GM21390 (cell line): ENCODE data around the gene HCFC1R1.
"Not testable (repeated sequence)": the region's sequence is repeated elsewhere in the genome, so short reads cannot be mapped to it uniquely, and the experiment has no call there.

ENCODE experiments used
- ATAC-seq: cut with Tn5 transposase; IDR thresholded peaks from one replicate; pipeline ENCODE4 v1.9.1; 2021; ENCODE audit not compliant: unreplicated experiment

HCFC1R1 gene, protein sequence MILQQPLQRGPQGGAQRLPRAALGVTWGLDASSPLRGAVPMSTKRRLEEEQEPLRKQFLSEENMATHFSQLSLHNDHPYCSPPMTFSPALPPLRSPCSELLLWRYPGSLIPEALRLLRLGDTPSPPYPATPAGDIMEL

DNA sequence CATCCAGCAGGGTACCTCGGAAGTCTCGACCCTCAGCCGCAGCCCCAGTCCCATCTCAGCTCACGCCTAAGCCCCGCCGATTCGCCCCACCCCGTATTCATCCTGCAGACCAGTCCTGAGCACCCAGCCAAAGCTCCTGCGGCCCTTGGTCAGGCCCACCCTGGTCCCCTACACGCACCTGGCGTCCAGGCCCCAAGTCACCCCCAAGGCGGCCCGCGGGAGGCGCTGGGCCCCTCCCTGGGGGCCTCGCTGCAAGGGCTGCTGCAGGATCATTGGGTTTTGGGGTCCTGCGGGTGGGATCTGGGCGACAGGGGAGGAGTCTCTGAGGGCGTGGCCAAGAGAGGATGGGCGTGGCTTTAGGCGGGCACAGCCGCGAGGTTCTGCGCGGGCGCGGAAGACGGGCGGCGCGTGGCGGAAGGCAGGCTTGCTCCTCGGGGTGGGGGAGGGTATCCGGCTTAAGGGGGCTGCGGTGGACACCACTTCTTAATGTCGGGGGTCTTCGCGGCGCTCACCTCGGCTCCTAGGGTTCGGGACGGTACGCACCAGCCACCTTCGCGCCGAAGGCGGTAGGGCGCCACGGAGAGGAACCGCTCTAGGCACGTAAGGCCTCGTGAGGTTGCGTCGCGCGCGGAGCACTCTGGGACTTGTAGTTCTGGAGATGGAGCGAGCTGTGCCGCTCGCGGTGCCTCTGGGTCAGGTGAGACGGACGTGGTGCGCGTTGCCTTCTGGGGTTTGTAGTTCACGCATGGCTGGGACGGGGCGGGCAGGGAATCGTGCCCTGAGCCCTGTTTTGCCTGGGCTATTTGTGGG, at the start of gene HCFC1R1, which contains the start of gene THOC6:
Gene HCFC1R1 (minus strand): TSS at position 274 of the 810 bp plus-strand sequence. CDS start 1 bp downstream, at position 273.
Gene THOC6 (plus strand): TSS at position 367 of the 810 bp plus-strand sequence. CDS start 292 bp downstream, at position 659.
- ATAC-seq = peak; percentile 68

DNA sequence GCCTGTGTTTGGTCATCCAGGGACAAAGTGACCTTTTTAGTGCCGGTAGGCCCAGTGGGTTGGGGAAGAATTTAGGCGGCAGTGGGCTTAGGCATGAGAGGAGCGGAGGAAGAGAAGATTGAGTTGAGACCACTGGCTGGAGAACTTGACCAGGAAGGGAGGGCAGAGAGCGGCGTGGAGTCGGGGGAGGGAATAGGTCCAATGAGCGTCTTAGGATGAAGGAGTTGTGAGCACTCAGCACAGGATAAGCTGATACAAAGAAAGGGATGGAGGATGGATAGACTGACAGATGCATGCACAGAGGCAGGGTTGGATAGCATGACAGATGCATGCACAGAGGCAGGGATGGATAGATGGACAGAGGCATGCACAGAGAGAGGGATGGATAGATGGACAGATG, 49.7 kb upstream of the HCFC1R1 start:
- no peak for ATAC-seq

DNA sequence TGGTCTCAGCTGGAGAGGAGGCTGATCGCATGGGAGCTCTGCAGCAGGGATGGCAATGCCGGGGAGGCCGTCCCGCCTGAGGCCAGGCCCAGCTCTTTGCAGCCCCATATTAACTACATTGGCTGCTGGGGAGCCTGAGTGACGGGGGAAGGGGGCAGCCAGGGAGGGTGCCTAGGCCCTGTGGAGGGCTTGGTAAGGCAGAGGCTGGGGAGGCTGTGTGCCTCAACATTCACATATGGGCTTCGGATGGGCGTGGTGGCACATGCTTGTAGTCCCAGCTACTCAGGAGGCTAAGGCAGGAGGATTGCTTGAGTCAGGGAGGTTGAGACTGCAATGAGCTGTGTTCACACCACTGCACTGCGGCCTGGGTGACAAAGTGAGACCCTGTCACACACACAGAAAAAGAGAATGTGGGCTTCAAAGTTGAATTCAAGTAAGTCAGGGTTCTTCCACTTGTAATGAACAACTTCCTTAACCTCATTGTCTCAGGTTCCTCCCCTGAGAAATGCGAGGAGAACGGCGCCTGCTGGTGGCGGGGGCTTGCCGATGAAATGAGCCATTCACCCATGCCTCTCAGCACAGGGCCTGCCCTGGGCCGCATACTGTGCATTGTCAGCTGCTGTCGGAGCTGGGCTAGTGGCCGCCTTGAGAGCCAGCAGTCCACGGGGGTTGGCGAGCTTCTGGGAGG, 49.0 kb upstream of the HCFC1R1 start:
- ATAC-seq = not testable (repeated sequence)

DNA sequence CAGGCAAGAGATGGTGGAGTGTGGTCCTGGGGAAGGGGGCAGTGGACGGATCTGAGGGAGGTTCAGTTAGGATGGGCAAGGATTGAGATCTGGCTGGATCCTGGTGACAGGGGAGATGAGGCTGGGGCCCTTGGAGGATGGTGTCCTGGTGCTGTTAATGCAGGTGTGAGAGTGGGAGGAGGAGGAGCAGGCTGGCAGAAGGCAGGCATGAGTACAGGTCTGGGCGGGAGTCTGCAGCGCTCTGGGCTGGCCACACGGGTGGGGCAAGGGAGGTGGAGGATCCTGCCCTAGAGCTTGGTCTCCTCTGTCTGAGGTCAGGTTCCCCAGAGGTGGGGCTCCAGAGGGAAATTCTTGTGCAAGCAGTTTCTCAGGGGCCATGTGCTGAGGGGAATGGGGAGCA, 48.4 kb upstream of the HCFC1R1 start:
- not testable (repeated sequence) for ATAC-seq

DNA sequence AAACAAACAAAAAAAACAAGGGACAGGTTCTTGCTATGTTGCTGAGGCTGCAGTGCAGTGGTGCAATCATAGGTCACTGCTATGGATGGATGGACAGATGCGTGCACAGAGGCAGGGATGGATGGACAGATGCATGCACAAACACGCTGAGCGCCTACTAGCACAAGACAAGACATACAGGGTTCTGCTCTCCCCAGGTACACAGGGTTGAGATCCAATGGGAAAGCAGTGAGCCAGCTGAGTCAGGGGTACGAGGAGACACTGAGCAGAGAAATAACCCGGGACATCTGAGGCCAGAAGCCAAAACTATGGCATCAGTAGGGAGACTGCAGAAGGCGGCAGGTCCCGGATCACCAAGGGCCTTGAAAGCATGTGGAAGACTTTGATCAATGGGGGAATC, 47.9 kb upstream of the HCFC1R1 start:
- no peak for ATAC-seq

DNA sequence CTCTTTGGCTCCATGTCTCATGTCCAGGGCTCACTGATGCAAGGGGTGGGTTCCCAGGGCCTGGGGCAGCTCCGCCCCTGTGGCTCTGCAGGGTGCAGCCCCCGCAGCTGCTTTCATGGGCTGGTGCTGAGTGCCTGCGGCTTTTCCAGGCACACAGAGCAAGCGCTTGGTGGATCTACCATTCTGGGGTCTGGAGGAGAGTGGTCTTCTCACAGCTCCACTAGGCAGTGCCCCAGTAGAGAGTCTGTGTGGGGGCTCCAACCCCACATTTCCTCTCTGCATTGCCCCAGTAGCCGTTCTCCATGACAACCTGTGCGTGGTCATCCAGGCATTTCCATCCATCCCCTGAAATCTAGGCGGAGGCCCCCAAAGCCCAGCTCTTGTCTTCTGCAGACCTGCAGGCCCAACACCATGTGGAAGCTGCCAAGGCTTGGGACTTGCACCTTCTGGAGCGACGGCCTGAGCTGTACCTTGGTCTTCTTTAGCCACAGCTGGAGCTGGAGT, 46.9 kb upstream of the HCFC1R1 start:
- ATAC-seq = no peak

DNA sequence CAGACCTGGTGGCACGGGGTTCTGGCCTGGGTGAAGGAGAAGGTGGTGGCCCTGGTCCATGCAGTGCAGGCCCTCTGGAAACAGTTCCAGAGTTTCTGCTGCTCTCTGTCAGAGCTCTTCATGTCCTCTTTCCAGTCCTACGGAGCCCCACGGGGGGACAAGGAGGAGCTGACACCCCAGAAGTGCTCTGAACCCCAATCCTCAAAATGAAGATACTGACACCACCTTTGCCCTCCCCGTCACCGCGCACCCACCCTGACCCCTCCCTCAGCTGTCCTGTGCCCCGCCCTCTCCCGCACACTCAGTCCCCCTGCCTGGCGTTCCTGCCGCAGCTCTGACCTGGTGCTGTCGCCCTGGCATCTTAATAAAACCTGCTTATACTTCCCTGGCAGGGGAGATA, 45.4 kb upstream of the HCFC1R1 start:
- ATAC-seq = not testable (repeated sequence)

DNA sequence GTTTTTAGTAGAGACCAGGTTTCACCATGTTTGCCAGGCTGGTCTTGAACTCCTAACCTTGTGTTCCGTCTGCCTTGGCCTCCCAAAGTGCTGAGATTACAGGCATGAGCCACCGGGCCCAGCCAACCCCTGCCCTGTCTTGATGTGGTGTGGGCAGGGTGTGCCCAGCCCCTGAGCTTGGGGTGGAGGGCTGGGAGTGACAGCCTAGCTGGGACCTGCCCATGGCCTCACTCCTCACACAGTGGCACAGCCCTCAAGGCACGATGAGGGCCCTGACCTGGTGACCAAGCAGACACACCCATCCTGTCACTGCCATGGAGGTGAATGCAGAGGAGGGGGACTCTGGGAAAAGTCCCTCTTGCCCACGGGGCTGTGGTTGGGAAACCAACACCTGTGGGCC, 44.7 kb upstream of the HCFC1R1 start:
- ATAC-seq = no peak

DNA sequence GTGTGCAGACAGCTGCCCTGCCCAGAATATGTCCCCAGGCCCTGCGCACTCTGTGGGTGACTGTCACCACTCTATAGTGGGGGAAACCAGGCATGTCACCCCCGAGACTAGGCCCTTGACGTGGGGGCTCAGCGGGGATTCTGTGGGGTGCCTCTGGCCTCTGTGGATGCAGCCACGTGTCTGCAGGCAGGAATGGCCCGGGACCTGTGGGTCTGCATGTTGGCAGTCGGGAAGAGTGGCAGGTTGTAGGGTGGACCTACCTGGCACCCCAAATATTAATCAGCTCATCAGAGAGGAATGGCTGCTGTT, 42.7 kb upstream of the HCFC1R1 start:
- no peak for ATAC-seq

DNA sequence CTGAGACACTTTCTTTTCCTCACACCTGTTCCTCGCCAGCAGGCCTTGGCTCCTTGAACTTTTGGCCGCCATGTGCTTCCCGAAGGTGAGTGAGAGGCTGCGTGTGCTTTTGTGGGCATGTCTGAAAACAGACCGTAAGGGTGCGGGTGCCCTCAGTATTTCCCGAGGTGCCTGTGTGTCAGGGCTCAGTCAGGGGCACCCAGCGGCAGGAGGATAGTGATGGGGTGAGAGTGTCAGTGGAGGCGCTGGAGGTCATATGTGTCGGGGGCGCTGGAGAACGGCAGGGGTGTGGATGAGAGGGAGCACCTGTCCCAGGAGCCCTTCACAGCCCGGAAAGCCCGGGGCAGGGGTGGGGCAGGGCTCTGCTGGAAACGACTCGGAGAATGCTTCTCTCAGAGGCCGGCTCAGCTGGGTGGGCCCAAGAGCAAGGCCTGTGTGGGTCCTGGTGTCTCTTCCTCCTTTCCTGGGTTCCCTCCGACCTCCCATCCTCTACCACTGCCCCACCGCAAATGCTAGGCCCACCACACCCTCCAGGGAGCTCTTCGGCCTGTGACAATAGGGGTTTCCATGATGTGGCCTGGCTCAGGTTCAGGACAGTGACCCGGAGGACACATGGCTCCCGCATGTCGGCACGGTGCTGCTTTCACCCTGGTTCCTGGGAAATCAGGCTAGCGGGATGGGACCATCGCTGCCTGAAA, 42.1 kb upstream of the HCFC1R1 start:
- ATAC-seq = no peak

DNA sequence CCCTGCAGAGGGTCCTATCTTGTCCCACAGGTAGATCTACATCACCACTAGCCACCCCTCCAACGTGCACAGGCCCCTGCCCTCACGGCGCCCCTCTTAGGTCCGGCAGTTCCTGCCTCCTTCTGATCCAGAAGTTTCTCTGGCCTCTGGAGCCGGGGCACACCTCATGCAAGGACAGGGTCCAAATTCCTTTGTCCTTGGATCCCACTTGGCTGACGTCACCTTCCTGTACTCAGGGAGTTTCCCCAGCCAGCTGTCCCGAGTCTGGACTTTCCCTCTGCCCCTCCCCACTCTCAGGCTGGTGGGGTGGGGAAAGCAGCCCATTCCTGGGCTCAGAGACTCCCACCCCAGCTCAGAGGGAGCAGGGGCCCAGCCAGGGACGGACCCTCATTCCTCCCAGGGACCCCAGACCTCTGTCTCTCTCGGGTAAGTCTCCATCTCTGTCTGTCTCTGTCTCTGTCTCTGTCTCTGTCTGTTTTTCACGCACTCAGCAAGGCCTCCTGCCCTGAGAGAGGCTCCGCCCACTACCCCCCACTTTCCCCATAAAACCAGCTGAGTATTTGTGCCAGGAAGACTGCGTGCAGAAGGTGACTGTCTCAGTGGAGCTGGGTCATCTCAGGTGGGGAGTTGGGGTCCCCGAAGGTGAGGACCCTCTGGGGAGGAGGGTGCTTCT, 41.5 kb upstream of the HCFC1R1 start, which contains the start of gene IL32:
Gene IL32 (plus strand): TSS at position 572 of the 673 bp plus-strand sequence. CDS start 172 bp downstream, outside the sequence.
- no peak for ATAC-seq

DNA sequence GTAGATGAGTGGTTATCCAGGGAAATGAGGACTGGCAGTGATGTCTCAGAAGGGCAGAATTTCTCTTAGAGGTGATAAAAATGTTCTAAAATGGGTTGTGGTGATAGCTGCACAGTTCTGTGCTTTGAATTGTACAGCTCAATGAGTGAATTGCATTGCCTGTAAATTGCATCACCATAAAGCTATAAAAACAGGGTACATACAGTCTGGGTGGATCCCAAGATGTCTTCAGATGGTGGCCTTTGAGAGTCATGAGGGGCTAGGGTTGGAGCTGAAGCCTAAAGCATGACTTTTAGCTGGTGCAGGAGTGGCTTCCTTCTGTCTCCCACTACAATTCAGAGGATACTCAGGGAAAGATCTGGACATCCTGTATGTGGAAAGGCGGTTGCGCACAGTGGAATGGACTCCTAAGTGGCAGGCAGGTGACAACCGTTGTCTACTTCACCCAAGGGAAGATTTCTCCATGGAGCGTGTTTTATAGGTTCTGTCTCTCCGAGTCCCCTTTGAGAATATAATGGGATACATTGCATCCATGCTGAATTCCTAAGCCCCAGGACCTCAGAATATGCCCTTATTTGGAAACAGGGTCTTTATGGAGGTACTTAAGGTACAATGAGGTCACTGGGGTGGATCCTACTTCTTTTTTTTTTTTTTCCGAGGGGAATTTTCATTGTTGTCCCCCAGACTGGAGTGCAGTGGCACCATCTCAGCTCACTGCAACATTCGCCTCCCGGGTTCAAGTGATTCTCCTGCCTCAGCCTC, 40.1 kb upstream of the HCFC1R1 start:
- no peak for ATAC-seq

DNA sequence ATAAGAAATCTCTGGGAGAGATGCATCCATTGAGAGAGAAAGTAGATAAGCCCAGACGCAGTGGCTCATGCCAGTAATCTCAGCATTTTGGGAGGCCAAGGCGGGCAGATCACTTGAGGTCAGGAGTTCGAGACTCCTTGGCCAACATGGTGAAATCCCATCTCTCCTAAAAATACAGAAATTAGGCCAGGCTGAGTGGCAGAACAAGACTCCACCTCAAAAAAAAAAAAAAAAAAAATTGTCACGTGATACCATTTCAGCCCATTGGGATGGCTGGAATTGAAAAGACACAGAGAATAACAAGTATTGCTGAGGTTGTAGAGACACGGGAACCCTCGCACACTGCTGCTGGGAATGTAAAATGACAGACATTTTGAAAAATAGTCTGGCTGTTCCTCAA, 38.8 kb upstream of the HCFC1R1 start:
- ATAC-seq = no peak

DNA sequence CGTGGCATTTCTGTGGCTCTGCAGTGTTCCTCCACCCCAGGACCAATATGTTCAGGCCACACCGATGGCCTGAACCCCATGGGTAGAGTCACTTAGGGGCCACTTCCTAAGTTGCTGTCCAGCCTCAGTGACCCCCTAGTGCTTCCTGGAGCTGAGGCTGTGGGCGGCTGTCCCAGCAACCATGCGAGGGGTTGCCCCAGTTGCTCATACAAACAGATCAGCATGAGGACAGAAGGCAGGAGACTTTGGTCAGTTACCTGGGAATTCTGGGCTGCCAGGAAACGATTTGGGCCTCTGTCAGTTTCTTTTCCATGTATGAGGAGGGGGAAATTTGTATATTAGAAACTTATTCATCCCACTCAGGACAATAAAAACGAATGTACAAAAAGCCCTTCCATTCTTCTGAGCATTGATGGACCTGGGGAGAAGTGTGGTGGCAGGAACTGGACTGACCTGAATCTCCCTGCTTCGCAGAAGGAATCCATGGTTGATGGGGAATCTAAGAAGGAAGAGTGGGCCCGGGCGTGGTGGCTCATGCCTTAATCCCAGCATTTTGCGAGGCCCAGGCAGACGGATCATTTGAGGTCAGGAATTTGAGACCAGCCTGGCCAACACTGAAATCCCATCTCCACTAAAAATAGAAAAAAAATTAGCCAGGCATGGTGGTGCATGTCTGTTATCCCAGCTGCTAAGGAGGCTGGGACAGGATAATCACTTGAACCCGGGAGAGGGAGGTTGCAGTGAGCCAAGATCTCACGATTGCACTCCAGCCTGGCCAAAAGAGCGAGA, 36.8 kb upstream of the HCFC1R1 start:
- ATAC-seq = no peak

DNA sequence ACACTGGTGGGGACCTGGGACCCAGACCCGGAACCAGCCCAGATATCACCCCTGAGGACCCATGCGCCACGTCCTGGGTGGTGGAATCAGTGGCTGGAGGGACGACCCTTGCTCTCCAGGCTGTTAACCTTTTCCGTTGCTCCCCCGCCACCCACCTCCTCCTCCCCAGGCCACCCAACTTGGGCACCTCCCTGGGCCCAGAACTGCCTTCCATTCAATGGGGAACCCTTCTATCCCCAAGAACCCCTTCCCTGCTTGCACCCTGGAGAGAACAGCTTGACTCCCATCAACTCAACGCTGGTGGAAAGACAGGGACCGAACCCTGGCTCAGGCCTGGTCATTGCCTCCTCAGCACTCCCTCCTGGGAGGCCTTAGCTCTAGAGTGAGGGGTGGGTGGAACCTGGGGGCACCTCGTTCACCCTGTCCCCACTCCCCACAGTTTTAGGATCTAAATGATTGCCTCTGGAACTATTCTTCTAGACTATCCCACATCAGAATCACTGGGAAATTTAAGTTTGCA, 36.0 kb upstream of the HCFC1R1 start:
- no peak for ATAC-seq

DNA sequence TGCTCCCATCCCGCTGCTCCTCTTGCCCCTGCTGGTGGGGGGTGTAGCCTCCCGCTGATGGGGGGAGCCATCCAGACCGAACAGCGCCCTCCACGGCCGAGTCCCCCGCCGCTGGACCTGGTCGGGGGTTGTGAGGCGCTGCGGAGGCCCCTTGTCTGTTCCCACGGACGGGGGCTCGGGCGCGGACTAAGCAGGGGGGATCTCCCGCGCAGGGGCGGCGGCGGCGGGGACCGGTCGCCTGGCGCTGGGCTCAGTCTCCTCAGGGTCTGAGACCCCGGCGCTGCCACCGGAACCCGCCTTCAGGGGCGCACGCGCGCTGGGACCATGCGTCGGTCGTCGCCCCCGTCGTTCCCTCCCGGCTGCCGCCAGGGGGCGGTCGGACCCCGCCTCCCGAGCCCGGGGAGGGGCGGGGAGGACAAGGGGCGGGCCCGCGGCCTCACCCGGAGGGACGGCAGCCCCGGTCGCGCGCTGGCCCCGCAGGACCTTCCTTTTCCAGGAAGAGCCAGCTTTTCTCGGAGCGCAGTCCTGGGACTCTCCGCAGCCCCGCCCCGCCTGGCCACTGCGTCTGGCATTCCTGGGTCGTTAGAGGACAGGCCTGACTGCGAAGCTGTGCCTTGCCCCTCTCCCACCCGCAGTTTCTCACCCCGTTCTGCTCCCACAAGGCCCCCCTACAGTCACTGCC, 35.4 kb upstream of the HCFC1R1 start:
- peak; percentile 71 for ATAC-seq

DNA sequence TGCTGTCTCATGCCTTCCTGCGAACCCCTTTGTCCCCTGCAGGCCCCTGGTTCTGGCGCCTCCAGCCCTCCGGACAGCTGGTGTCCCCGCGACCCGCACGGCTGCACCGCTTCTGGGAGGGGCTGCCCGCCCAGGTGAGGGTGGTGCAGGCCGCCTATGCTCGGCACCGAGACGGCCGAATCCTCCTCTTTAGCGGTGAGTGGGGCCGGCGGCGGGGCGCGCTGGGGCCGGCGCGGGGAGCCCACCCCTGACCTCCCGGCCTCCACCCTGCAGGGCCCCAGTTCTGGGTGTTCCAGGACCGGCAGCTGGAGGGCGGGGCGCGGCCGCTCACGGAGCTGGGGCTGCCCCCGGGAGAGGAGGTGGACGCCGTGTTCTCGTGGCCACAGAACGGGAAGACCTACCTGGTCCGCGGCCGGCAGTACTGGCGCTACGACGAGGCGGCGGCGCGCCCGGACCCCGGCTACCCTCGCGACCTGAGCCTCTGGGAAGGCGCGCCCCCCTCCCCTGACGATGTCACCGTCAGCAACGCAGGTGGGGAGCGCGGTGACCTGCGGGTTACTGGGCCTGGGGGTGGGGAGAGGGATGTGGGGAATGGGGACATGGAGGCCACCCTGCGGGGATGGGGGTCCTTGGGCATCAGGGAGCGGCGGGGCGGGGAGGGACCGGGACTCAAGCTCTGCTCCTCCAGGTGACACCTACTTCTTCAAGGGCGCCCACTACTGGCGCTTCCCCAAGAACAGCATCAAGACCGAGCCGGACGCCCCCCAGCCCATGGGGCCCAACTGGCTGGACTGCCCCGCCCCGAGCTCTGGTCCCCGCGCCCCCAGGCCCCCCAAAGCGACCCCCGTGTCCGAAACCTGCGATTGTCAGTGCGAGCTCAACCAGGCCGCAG, 34.6 kb upstream of the HCFC1R1 start:
- no peak for ATAC-seq
